SH-SY5Y (cell line): ENCODE data around the gene PLEK2.

Source experiments
- GATA2 ChIP-seq: IDR thresholded peaks from 2 replicates; pipeline ENCODE4 v1.6.1; 2011; ENCODE audit warnings: mild to moderate bottlenecking, low read depth, low read length
- GATA3 ChIP-seq: IDR thresholded peaks from 2 replicates; pipeline ENCODE4 v1.6.1; 2011; ENCODE audit warnings: low read depth, mild to moderate bottlenecking, low read length, moderate library complexity

The PLEK2 gene

DNA sequence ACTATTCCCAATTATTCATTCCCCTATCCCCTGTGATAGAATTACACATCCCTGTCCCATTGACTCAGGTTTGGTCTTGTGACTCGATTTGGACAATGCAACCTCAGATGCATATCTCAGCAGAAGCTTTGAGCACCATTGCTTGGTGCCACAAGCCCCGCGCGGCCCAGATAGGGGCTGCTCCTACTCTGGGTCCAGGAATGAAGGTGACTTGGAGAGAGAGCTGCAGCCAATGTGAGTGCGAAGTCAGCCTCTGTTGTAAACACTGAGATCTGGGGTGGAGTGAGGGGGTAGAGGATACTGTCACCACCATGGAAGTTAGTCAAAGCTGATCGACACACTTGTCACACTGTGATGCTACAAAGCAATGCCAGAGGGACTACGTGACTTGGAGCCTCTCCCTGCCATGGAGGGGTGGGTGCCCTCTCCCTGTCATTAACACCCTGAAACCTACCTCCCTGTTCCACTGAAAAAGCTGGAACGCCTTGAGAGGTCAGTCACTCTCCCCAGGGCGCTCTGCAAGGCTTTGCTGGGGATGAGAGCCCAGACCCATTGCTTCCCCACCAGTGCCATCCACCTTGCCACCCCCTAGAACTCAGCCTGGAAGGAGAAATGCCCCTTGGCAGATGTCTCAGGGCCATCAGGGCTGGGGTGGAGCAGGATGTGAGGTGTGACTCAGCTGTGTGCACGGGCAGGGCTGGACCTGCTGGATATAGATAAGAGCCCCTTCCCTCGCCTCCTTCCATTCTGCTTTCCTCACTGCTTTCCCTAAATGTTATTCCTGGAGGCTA is 6.6 kb upstream of the PLEK2 start:
- TF ChIP-seq GATA2, result no peak
- no peak for TF ChIP-seq GATA3

DNA sequence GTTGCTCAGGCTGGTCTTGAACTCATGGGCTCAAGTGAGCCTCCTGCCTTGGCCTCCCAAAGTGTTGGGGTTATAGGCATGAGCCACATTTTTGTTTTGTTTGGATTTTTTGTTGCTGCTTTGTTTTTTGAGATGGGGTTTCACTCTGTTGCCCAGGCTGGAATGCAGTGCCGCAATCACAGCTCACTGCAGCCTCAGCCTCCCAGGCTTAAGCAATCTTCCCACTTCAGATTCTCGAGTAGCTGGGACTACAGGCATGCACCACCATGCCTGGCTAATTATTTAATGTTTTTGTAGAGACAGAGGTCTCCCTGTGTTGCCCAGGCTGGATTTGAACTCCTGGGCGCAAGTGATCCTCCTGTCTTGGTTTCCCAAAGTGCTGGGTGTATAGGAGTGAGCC is 5.7 kb upstream of the PLEK2 start:
- TF ChIP-seq GATA2 (no peak), GATA3 (no peak)

DNA sequence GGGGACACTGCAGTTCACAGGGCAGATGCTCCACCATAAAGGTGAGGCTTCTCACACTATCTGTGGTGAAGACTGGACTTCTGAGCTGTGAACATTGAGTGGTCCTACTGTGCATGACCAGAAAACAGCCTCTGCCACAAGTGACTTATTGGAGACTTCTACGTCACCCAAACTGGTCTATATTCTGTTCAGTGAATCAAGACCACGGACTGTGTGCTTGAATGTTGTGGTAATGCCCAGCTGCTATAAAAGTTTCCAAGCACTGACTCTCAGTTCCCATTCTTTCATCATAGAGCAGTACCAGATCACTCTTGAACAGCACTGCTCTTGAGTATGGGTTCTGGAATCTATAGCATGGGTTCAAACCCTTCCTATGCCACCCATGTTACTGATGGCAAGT is 4.8 kb upstream of the PLEK2 start:
- TF ChIP-seq GATA3 (no peak), GATA2 (no peak)

DNA sequence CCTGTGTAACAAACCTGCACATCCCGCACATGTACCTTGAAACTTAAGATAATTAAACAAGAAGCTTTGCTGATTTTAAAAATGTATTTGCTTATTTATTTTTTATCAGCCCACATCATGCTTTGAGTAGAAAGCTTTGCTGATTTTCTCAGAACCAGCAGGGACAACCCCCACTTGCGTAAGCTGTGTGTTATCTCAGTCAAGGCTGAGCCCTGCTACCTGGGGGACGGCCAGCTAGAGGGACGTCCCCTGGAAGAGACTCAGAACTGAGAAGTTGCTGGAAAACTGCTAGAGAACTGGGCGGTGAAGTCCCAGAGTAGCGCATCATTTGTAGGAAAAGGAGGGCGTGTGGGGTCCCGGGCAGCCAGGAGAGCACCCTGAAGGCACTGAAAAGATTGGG is 4.1 kb upstream of the PLEK2 start:
- TF ChIP-seq GATA2 (no peak), GATA3 (no peak)

DNA sequence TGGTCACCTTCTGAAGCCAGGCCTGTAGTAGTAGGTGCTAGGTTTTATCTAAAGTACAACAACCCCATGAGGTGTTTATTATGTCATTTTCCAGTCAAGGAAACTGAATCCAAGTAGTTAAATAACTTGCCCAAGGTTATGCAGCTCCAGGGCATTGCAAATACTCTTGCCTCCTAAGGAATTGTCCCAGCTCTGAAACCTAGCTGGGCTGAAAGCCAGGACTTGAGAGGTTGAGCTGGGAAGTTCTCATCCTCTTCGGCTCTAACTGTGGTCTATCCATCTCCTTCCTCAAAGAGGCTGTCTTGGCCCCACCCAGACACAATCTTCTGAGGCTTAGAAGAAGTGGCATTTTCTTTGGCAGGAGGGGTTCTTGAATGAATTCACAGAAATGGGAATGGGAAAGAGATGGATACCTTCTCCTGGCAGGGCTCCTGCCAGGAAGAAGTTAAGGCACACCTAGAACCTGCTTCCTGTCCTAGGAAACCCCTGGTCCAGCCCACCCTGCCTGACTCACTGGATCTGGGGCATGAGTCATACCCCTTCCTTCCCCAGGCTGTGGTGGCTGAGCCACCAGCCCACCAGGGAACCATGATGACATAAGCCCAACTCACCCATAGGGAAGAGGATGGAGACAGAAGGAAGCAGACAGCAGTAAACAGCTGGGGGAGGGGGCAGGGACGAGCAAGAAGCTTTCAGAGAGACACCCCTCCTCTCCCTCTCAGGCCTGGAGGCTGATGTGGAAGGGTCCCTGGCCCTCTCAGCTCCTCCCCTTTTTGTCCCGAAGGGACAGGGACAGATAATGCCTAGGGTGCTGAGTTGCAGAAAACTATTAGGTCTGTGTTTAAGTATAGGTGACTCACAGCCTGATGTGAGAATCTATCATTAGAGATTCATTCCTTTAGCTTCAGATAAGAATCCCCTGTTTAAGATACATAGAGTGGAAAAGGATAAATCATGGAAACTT is 2.1 kb upstream of the PLEK2 start:
- no peak for TF ChIP-seq GATA2
- no peak for TF ChIP-seq GATA3

DNA sequence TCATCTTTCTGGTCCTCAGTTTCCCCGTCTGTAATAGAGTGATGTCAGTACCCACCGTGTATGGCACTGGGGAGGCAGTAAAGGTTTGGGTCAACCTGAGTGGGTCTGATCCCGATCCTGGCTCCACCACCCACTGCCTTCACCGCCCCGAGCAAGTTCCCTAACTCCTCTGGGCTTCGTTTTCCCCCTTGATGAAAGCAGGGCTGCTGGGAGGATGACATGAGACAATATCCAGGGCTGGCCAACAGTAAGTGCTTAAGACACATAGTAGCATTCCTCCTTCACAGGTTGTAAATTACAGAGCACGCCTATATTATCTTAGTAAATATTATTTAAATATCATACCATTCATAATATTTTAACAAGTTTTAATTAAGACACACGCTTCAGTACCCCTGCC is 595 bp downstream of the PLEK2 start:
- TF ChIP-seq GATA2 (no peak), GATA3 (no peak)

DNA sequence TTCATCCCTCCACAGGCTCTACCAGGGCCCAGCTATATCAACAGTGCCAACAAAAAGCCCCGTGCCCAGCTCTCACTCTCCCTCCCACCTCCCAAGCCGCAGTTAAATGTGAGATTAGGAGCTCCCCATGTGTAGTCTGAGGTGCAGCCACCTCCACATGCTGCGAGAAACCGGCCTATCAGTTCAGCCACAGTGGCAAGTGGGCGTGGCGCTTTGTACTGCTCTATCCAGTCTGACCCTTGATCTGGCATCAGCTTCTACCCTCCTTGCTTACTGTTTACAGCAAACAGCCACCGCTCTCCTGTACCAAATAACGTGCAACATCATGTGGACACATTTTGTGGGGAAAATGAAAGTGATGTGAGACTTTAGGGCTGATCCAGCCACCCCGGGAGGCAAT is 1.7 kb downstream of the PLEK2 start:
- no peak for TF ChIP-seq GATA2
- TF ChIP-seq GATA3, result no peak

DNA sequence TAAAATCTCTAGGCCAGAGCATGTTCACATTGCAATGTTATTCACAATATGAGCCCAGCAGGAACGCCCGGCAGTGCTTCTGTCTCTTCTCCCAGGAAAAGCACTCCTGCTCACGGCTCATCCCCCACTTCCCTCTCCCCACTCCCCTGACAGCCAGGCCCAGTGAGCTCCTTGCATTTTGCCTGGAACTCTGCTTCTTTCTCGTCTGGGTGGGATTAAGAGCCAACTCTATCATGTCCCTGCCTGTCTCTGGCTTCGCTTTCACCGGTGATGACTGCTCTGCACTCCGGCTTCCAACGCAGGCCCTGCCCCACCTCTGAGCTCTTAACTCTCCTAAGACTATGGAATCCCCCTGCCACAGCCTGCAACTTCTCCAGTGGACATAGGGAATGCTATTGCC is 2.5 kb downstream of the PLEK2 start:
- TF ChIP-seq GATA2 (no peak), GATA3 (no peak)

DNA sequence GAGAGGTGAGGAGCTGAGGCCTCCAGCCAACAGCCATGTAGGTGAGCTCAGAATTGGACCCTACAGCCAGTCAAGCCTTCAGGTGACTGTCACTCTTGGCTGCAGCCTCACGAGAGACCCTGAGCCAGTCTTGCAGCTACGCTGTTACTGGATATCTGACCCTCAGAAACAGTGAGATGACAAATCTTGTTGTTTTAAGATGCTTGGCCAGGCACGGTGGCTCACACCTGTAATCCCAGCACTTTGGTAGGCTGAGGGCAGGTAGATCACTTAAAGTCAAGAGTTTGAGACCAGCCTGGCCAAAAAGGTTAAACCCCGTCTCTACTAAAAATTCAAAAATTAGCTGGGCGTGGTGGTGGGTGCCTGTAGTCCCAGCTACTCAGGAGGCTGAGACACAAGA is 6.2 kb downstream of the PLEK2 start:
- no peak for TF ChIP-seq GATA3
- TF ChIP-seq GATA2, result no peak

DNA sequence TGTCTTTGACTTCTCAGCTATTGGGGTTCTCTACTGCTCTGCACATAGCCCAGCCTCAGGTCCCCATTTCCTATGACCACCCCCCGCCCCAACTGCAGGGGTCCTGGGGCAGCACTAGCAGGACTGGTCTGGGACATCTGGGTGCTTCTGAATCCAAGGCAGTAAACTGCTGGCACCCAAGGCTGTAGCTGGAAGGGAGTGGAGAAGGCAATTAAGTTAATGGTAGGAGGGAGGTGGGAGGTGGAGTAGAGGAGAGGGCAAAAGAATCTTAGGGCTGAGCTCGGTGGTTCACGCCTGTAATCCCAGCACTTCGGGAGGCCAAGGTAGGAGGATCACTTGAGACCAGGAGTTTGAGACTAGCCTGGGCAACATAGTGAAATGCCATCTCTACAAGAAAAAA is 11.5 kb downstream of the PLEK2 start:
- TF ChIP-seq GATA3, result no peak
- no peak for TF ChIP-seq GATA2

DNA sequence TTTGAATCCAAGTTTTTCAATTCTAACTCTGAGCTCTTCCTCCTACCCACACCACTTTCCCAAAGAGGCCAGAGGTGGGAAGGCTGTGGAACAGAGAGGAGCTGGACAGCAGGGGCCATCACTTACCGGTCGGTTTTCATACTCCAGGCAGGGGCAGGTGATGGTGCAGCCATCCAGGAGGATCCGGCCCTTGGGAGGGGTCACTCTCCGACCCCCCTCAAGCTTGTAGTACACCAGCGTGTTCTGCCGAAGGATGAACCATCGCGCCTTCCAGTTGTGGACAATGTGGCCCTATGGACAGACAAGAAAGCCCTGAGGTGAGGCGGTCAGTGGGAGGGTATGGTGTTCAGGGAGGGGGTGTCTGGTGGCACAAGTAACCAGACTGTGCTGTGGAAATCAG is 14.4 kb downstream of the PLEK2 start:
- TF ChIP-seq GATA2 (no peak), GATA3 (no peak)

DNA sequence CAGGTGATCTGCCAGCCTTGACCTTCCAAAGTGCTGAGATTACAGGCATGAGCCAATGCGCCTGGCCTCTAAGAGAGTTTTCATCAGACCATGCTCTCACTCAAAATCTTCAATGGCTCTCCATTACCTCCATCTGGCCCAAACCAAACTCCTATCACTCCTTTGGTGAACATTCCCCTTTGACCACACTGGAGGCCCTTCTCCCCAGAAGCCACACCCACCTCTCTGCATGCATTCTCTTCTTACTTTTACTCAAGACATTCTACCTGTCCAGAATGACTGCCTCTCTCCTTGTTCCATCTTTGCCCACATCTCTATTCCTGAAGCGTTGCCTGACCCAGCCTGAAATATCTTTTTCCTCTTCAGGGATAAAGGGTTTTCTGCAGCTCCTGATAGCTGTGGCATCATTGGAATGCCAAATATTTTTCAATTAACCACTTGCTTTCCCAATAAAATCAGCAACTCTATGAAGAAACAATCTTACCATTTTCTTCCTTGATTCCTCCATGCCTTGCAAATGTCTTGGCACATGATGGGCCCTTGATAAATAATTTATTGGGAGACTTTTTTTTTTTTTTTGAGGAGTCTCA is 15.5 kb downstream of the PLEK2 start:
- TF ChIP-seq GATA2 (no peak), GATA3 (no peak)

DNA sequence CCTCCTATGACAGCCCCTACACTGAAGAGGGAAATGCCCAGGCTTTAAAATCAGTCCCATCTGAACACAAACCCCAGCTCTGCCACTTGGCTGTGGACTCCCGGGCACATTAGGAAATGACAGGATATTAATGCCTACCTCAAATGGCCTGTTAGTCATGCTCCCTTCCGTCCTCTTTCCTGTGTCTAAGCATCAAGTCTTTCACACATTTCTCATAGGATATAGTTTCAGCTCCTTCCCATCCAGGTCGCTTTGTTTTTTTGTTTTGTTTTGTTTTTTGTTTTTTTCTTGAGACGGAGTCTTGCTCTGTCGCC is 16.1 kb downstream of the PLEK2 start:
- TF ChIP-seq GATA2 (no peak), GATA3 (no peak)

DNA sequence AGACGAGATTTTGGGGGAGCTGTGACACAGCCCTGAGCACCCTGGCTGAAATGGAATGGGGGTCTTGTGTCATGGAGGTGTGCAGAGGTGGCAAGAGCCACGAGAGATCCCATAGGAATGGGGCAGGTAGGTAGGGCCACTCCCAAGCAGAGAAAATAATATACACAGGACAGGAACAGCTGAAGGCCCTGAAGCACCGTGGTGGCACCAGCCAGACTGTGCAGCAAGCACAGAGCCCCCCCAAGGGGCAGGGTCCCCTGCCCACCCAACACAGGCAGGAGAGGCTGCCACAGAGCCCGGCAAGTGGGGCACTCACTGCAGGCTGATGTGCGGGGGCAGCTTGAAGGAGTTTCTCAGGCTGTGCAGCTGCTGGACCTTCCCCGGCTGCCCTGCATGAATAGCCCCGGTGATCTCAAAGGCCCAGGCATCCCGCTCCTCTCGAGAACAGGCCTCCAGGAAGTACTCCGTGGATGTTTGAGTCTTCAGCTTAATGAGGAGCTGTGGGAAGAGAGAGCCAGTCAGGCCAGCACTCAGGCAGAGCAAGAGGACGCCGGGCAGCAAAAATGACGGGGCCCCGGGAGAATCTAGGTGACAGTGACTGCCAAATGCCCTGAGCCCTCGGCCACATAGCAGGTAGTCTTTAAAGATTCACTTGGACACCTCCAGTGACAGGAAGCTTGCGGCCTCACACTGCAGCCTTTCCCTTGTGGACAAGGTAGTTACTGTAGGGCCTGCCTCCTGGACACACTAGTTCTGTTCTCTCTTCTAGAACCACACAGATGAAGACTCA is 16.7 kb downstream of the PLEK2 start:
- TF ChIP-seq GATA3 (no peak), GATA2 (no peak)
